K562 (cell line): ENCODE results near the gene SLK. TPM values are rescaled to one million over a fixed set of nuclear protein-coding genes. Genes with fewer than 3 reads are reported as not detected.
A peak's percentile ranks its signal among the peaks of the same experiment; 100 is the strongest.

Source experiments
- ATAC-seq: fragments of 200-7000 bp; cut with Tn5 transposase; 3 replicates; pipeline ENCODE4 v1.9.1; 2020; ENCODE audit warnings: moderate library complexity
- BruUV-seq: library from RNA; stranded (reverse); fragments of 400-500 nt; replicated peaks from 2 replicates; lab custom pipeline; 2021; lab: Mats Ljungman, UMichigan
- CTCF ChIA-PET: fragments of 300-600 bp; formaldehyde crosslinking; extraction: SDS; loops from one replicate; lab custom pipeline; 2021; ENCODE audit warnings: low intra/inter-chr PET ratio; lab: Yijun Ruan, JAX
- POLR2A ChIA-PET: fragments of 300-600, 350-650 bp; sonication (Branson Sonifier 250); formaldehyde crosslinking; extraction: SDS; loops from one replicate; lab custom pipeline; 2021; ENCODE audit warnings: antibody characterized with exemption, inconsistent platforms; lab: Yijun Ruan, JAX
- DNase-seq, 4 experiments: peaks; one replicate each; pipeline versions ENCODE4 v3.0.0 to v3.0.0-alpha.2; 2011 to 2018; ENCODE audit warnings: low spot score in 3 of 4, mixed read lengths in 3 of 4; ENCODE audit errors: extremely low read depth in 1 of 4
- FAIRE-seq: peaks from 2 replicates; lab custom pipeline; 2011; peaks lifted over from hg19 to GRCh38; lab: Jason Lieb, UNC
- H2AFZ ChIP-seq: 2 replicates; pipeline ENCODE4 v1.6.0; 2011; ENCODE audit warnings: low read depth, low read length, control low read depth, inconsistent platforms
- H3K27ac ChIP-seq: fragments of 200-600 bp; 3 replicates; pipeline ENCODE4 v1.8.0; 2011; ENCODE audit warnings: low read depth, mild to moderate bottlenecking, control low read depth, inconsistent platforms, low read length, moderate library complexity, mixed read lengths; ENCODE audit errors: extremely low read depth
- H3K27me3 ChIP-seq, 2 experiments: fragments of 300-600 bp in 1 of 2; 2 replicates in 1 of 2; 3 replicates in 1 of 2; pipeline versions ENCODE4 v1.6.0 to v1.8.0; 2011; ENCODE audit warnings: inconsistent platforms in 2 of 2, low read length in 2 of 2, mild to moderate bottlenecking in 1 of 2, mixed read lengths in 1 of 2, moderate library complexity in 1 of 2; ENCODE audit not compliant: control insufficient read depth in 2 of 2, insufficient read depth in 2 of 2
- H3K36me3 ChIP-seq: fragments of 300-600 bp; 3 replicates; pipeline ENCODE4 v1.8.0; 2011; ENCODE audit warnings: mild to moderate bottlenecking, low read length, inconsistent platforms; ENCODE audit not compliant: control insufficient read depth, insufficient read depth
- H3K4me1 ChIP-seq, 2 experiments: fragments of 200-600 bp in 1 of 2; replicated peaks in 1 of 2; 2 replicates in 1 of 2; 3 replicates in 1 of 2; pipeline versions ENCODE4 v1.5.1 to v1.8.0; 2011; ENCODE audit warnings: inconsistent platforms in 2 of 2, low read length in 2 of 2, mild to moderate bottlenecking in 1 of 2, mixed read lengths in 1 of 2, moderate library complexity in 1 of 2; ENCODE audit not compliant: control insufficient read depth in 2 of 2, insufficient read depth in 2 of 2
- H3K4me2 ChIP-seq: 2 replicates; pipeline ENCODE4 v1.6.1; 2011; ENCODE audit warnings: low read length, control low read depth, inconsistent platforms, mixed read lengths; ENCODE audit not compliant: insufficient read depth
- H3K4me3 ChIP-seq: fragments of 200-600 bp; sonication (generic), shearing (Covaris generic); 2 replicates; pipeline ENCODE4 v1.5.1; 2016; ENCODE audit warnings: control low read depth, inconsistent platforms
- H3K79me2 ChIP-seq: fragments of 200-600 bp; 3 replicates; pipeline ENCODE4 v1.8.0; 2011; ENCODE audit warnings: low read length, inconsistent platforms; ENCODE audit not compliant: control insufficient read depth, insufficient read depth
- H3K9ac ChIP-seq, 2 experiments: 2 replicates each; pipeline versions ENCODE4 v1.6.0 to v1.6.1; 2011; ENCODE audit warnings: low read depth in 2 of 2, low read length in 2 of 2, control low read depth in 1 of 2, inconsistent platforms in 1 of 2, mild to moderate bottlenecking in 1 of 2, mixed read lengths in 1 of 2; ENCODE audit not compliant: insufficient read depth in 1 of 2
- H3K9me1 ChIP-seq: one replicate; pipeline ENCODE4 v1.6.0; 2011; ENCODE audit warnings: inconsistent platforms, mild to moderate bottlenecking, low read length, moderate library complexity; ENCODE audit not compliant: control insufficient read depth, insufficient read depth
- H3K9me3 ChIP-seq: replicated peaks from 2 replicates; pipeline ENCODE4 v1.5.1; 2011; ENCODE audit warnings: low read depth, low read length, inconsistent platforms; ENCODE audit not compliant: control insufficient read depth, insufficient read depth
- H4K20me1 ChIP-seq: replicated peaks from 2 replicates; pipeline ENCODE4 v1.6.1; 2011; ENCODE audit warnings: low read length, inconsistent platforms, mixed read lengths; ENCODE audit not compliant: control insufficient read depth, insufficient read depth
- ARNT ChIP-seq, 2 experiments: fragments of 450-650 bp; IDR thresholded peaks; 2 replicates each; pipeline ENCODE4 v1.6.1; 2016; ENCODE audit warnings: mild to moderate bottlenecking in 1 of 2
- CBFB ChIP-seq: sonication (generic); formaldehyde crosslinking; IDR thresholded peaks from 2 replicates; pipeline ENCODE4 v1.4.0; 2020; ENCODE audit warnings: mild to moderate bottlenecking, missing genetic modification reagents
- CTCF ChIP-seq, 3 experiments: IDR thresholded peaks in 2 of 3; conservative IDR thresholded peaks in 1 of 3; 2 replicates each; pipeline ENCODE4 v1.5.1; 2011 to 2012; ENCODE audit warnings: low read length in 3 of 3, mild to moderate bottlenecking in 3 of 3, control low read depth in 2 of 3, improper control_type of control experiment in 1 of 3, inconsistent platforms in 1 of 3, low read depth in 1 of 3, mixed read lengths in 1 of 3, moderate library complexity in 1 of 3; ENCODE audit not compliant: insufficient read depth in 2 of 3
- DDX20 ChIP-seq: fragments of 450-650 bp; IDR thresholded peaks from 2 replicates; pipeline ENCODE4 v1.6.1; 2016; ENCODE audit warnings: missing genetic modification characterization, low read depth, mild to moderate bottlenecking, missing compliant biosample characterization, moderate library complexity
- RAD21 ChIP-seq, 2 experiments: fragments of 250-450 bp in 1 of 2; fragments of 450-650 bp in 1 of 2; sonication (Bioruptor Pico) in 1 of 2; formaldehyde crosslinking in 1 of 2; IDR thresholded peaks in 1 of 2; conservative IDR thresholded peaks in 1 of 2; 2 replicates each; pipeline versions ENCODE4 v1.4.0 to v1.8.0; 2020 to 2022; ENCODE audit warnings: mild to moderate bottlenecking in 2 of 2, moderate library complexity in 1 of 2
- RBBP5 ChIP-seq: fragments of 200-600 bp; sonication (generic); IDR thresholded peaks from 2 replicates; pipeline ENCODE4 v1.6.1; 2012; ENCODE audit warnings: borderline replicate concordance, mild to moderate bottlenecking, low read length, control low read depth, inconsistent platforms; ENCODE audit not compliant: insufficient read depth, poor library complexity, severe bottlenecking
- STAG1 ChIP-seq: sonication (generic); formaldehyde crosslinking; IDR thresholded peaks from 2 replicates; pipeline ENCODE4 v1.5.0; 2020; ENCODE audit warnings: missing genetic modification reagents, borderline replicate concordance
- STAT5B ChIP-seq: fragments of 250-450 bp; sonication (Bioruptor Pico); IDR thresholded peaks from 2 replicates; pipeline ENCODE4 v1.8.0; 2021; ENCODE audit warnings: mild to moderate bottlenecking, inconsistent platforms
- TAF1 ChIP-seq: IDR thresholded peaks from 2 replicates; pipeline ENCODE4 v1.6.1; 2011; ENCODE audit warnings: mild to moderate bottlenecking, low read length, moderate library complexity; ENCODE audit not compliant: insufficient read depth, control insufficient read depth, severe bottlenecking; ENCODE audit errors: extremely low read depth
- WHSC1 ChIP-seq: IDR thresholded peaks from one replicate; pipeline ENCODE4 v1.6.1; 2012; ENCODE audit warnings: low read length, control low read depth, inconsistent platforms
- ZFPM2 ChIP-seq: fragments of 250-450 bp; sonication (Bioruptor Pico); IDR thresholded peaks from 2 replicates; pipeline ENCODE4 v1.5.1; 2022; ENCODE audit warnings: mild to moderate bottlenecking
- ZNF274 ChIP-seq: IDR thresholded peaks from 2 replicates; pipeline ENCODE4 v1.6.1; 2011; ENCODE audit warnings: low read depth, mild to moderate bottlenecking, low read length, moderate library complexity, borderline replicate concordance
- ZNF311 ChIP-seq: fragments of 250-450 bp; sonication (Bioruptor Pico); IDR thresholded peaks from 2 replicates; pipeline ENCODE4 v1.4.0; 2020; ENCODE audit warnings: mild to moderate bottlenecking, moderate library complexity
- WGBS: fragments of 100-300 bp; shearing (Covaris generic); methylation state at CpG from one replicate; pipeline ENCODE4 v1.1.6; 2016; ENCODE audit warnings: low coverage, mixed read lengths; ENCODE audit not compliant: insufficient coverage; ENCODE audit errors: missing lambda C conversion rate; 5-methylcytosine and 5-hydroxymethylcytosine counted together
- in situ Hi-C: fragments of 300-500 bp; cut with MboI; formaldehyde crosslinking; loops from 4 replicates; pipeline ENCODE4 v1.15.0; 2018; ENCODE audit warnings: inconsistent platforms, mixed read lengths
- intact Hi-C: fragments of 100-400 bp; cut with micrococcal nuclease; formaldehyde crosslinking; loops from 2 replicates; pipeline ENCODE4 v1.14.2; 2022
- polyA plus RNA-seq, 8 experiments: library from polyadenylated mRNA; depleted of rRNA in 4 of 8; stranded (reverse) in 5 of 8; unstranded in 3 of 8; fragments of >200 nt; fragmentation: Nextera tagmentation in 2 of 8; fragmentation: Illumina TruSeq in 1 of 8; extraction: Ambion mirVana in 2 of 8; extraction: Trizol in 1 of 8; gene quantifications; 2 replicates each; pipeline versions ENCODE4 v1.2.1 to v1.2.3, GENCODE V29; 2011 to 2014; ENCODE audit warnings: inconsistent platforms in 1 of 8, missing spikeins in 1 of 8
- total RNA-seq, 7 experiments: library from RNA; depleted of rRNA in 6 of 7; stranded (reverse); fragments of >200 nt in 6 of 7; fragmentation: Illumina TruSeq in 2 of 7; extraction: Trizol in 2 of 7; gene quantifications; 2 replicates each; pipeline versions ENCODE4 v1.2.1 to v1.2.3, GENCODE V29; 2011 to 2021; ENCODE audit warnings: low replicate concordance in 1 of 7

The SLK gene
- total and polyA plus RNA-seq, 9 of the 15 experiments (the other 6 are each of a cell fraction or from before 2014, with no cell fraction given) = 8.2 to 40.0 (median 23.4) TPM

- H3K4me2 ChIP-seq = no peak overlapping the region
- CTCF ChIA-PET = interaction anchor here (0.6 kb wide), 1 partner anchor 232 kb away, joined by 3 read pairs; no protein-coding TSS in a partner anchor
- H3K4me1 ChIP-seq = no peaks in the 10 kb centered on the region; a peak in 1 of 5 replicates
- H3K4me3 ChIP-seq = no peak overlapping the region
- H4K20me1 ChIP-seq = no peaks in the 10 kb centered on the region
- 10% methylated on average over 8 of the region's 9 CpGs for WGBS
- in situ Hi-C loops = no loop called here
- no peaks in the 10 kb centered on the region for H3K36me3 ChIP-seq
- no peak overlapping the region for H3K9ac ChIP-seq
- no peak overlapping the region for H2AFZ ChIP-seq
- intact Hi-C loops = loop anchor here (1.0 to 10.0 kb wide), 3 partner anchors 161 to 307 kb away; partner anchors contain the start of gene CFAP58
- ATAC-seq = peak; percentile 88
- no peaks in the 10 kb centered on the region for H3K79me2 ChIP-seq
- H3K9me3 ChIP-seq = no peaks in the 10 kb centered on the region
- POLR2A ChIA-PET = no interaction called here
- H3K9me1 ChIP-seq = no peaks in the 10 kb centered on the region
- H3K27ac ChIP-seq = no peak overlapping the region
- peak; percentile 17 to 41 (median 30) for DNase-seq
- peaks cover 9 to 78% of the 10 kb centered on the region in 2 experiments; a peak in 3 of 5 replicates for H3K27me3 ChIP-seq
- TF ChIP-seq RBBP5 (no peak), ZFPM2 (CRISPR knock-in tag) (no peak), ZNF311 (no peak), DDX20 (tag) (no peak), STAG1 (CRISPR knock-in tag) (peak; percentile 15; the same call in 1 of the 2 replicates), STAT5B (CRISPR knock-in tag) (no peak), CTCF (IDR thresholded peaks at IDR 0.05 in 2 of 3, conservative IDR thresholded peaks at IDR 0.05 in 1 of 3; ENCODE audit: insufficient read depth in 2 of 3, low read depth in 1 of 3, low read length in 3 of 3) (peak; percentile 38 to 57 (median 44); a peak in 5 of 6 replicates), CBFB (CRISPR knock-in tag) (no peak), RAD21 (CRISPR knock-in tag; conservative IDR thresholded peaks at IDR 0.05 in 1 of 2, IDR thresholded peaks at IDR 0.05 in 1 of 2) (peak; percentile 48 to 70), TAF1 (no peak), ZNF274 (no peak), ARNT (IDR thresholded peaks at IDR 0.05) (no peak), WHSC1 (no peak)
- TF ChIP-seq, all 486 proteins: peak for 3
- no peak for FAIRE-seq
- BruUV-seq = no TSS peak
These were observed 78.5 kb downstream of the SLK start for GRCh38 chr10:104045151-104046089.
